Measurements from ENCODE around the gene PHACTR3.

GRCh38 chr20:59564943-59565342 lies 39.4 kb upstream of the PHACTR3 start:
- TF ChIP-seq CTCF (IDR thresholded peaks at IDR 0.05) (no peak), POLR2A (IDR thresholded peaks at IDR 0.05) (no peak)

Data from right lobe of liver (tissue), 4 donors.